Activated effector memory CD4-positive, alpha-beta T cell treated with Interleukin-2 at 50 U/mL for 16 hours (primary cell): ENCODE data around the gene TTC23.

Experiments used
- DNase-seq: peaks from one replicate; pipeline ENCODE4 v3.0.0-alpha.2; 2020

TTC23 gene

GRCh38 chr15:99163271-99164062, 85.9 kb downstream of the TTC23 start:
- no peak for DNase-seq

GRCh38 chr15:99158626-99159412, 90.6 kb downstream of the TTC23 start:
- DNase-seq, result no peak

GRCh38 chr15:99157456-99157855, 91.9 kb downstream of the TTC23 start:
- DNase-seq, result no peak

- no peak for DNase-seq
Measured at GRCh38 chr15:99155961-99156443, 93.4 kb downstream of the TTC23 start.

GRCh38 chr15:99154271-99154670, 95.1 kb downstream of the TTC23 start:
- DNase-seq, result no peak

GRCh38 chr15:99153026-99153535, 96.3 kb downstream of the TTC23 start:
- no peak for DNase-seq

- no peak for DNase-seq
Measured at GRCh38 chr15:99151156-99151555, 98.2 kb downstream of the TTC23 start.

- DNase-seq, result no peak
Measured at GRCh38 chr15:99149366-99149765, 100.0 kb downstream of the TTC23 start.

GRCh38 chr15:99148851-99149276, 100.5 kb downstream of the TTC23 start:
- DNase-seq, result no peak

GRCh38 chr15:99146661-99147060, 102.7 kb downstream of the TTC23 start:
- DNase-seq, result no peak

- no peak for DNase-seq
Measured at GRCh38 chr15:99145778-99146177, 103.6 kb downstream of the TTC23 start.

GRCh38 chr15:99145005-99145404, 104.4 kb downstream of the TTC23 start:
- DNase-seq, result no peak

GRCh38 chr15:99143655-99144610, 105.4 kb downstream of the TTC23 start:
- DNase-seq, result no peak

- no peak for DNase-seq
Measured at GRCh38 chr15:99143242-99143641, 106.1 kb downstream of the TTC23 start.

GRCh38 chr15:99142562-99142961, 106.8 kb downstream of the TTC23 start:
- no peak for DNase-seq

- DNase-seq, result no peak
Measured at GRCh38 chr15:99141943-99142342, 107.4 kb downstream of the TTC23 start.

GRCh38 chr15:99140590-99140989, 108.8 kb downstream of the TTC23 start:
- no peak for DNase-seq

- no peak for DNase-seq
Measured at GRCh38 chr15:99139276-99139675, 110.1 kb downstream of the TTC23 start.

- no peak for DNase-seq
Measured at GRCh38 chr15:99138491-99138982, 110.8 kb downstream of the TTC23 start.

GRCh38 chr15:99137877-99138276, 111.5 kb downstream of the TTC23 start:
- DNase-seq, result no peak

- no peak for DNase-seq
Measured at GRCh38 chr15:99137111-99137546, 112.3 kb downstream of the TTC23 start.

GRCh38 chr15:99135194-99135593, 114.2 kb downstream of the TTC23 start:
- DNase-seq, result no peak
